Activated CD8-positive, alpha-beta memory T cell treated with anti-CD3 and anti-CD28 coated beads, Interleukin-2, amount 10 ng/mL, durations not matched to agents 7 days and 5 days (primary cell): ENCODE data around the gene FGD5. TPM values are rescaled to one million over a fixed set of nuclear protein-coding genes. Genes with fewer than 3 reads are reported as not detected.

Experiments
- ATAC-seq: fragments of 150-1000 bp; cut with Tn5 transposase; one replicate; pipeline ENCODE4 v1.10.0; 2021; ENCODE audit warnings: moderate library complexity
- CTCF ChIA-PET: fragments of 350-600 bp; sonication (Branson Sonifier 250); formaldehyde crosslinking; loops from one replicate; lab custom pipeline; 2021; ENCODE audit warnings: antibody characterized with exemption; lab: Charles Lee
- DNase-seq: peaks from one replicate; pipeline ENCODE4 v3.0.0-alpha.2; 2020
- H3K27ac Mint-ChIP-seq: one replicate; pipeline ENCODE4 v1.8.0; 2021; ENCODE audit warnings: mild to moderate bottlenecking, mixed read lengths
- H3K27me3 Mint-ChIP-seq: one replicate; pipeline ENCODE4 v1.8.0; 2021; ENCODE audit warnings: mixed read lengths
- H3K36me3 Mint-ChIP-seq: one replicate; pipeline ENCODE4 v1.8.0; 2021; ENCODE audit warnings: mild to moderate bottlenecking, mixed read lengths
- H3K4me1 Mint-ChIP-seq: one replicate; pipeline ENCODE4 v1.8.0; 2021; ENCODE audit warnings: mixed read lengths
- H3K4me3 Mint-ChIP-seq: one replicate; pipeline ENCODE4 v1.8.0; 2021; ENCODE audit warnings: mild to moderate bottlenecking, moderate library complexity, mixed read lengths
- H3K9me3 Mint-ChIP-seq: one replicate; pipeline ENCODE4 v1.8.0; 2022; ENCODE audit warnings: low read depth, mixed read lengths
- total RNA-seq, 2 experiments: library from RNA; stranded (reverse); gene quantifications; one replicate each; pipeline ENCODE4 v1.2.3, GENCODE V29; 2021

FGD5 gene
- total RNA-seq, 2 experiments from 2014 or later: not detected

- H3K36me3 Mint-ChIP-seq: no peaks in the 10 kb centered on the region
- H3K27me3 Mint-ChIP-seq: peaks cover 12% of the 10 kb centered on the region
- CTCF ChIA-PET: no interaction called here
- H3K9me3 Mint-ChIP-seq: no peaks in the 10 kb centered on the region
- DNase-seq (no peak), ATAC-seq (no peak)
- H3K4me3 Mint-ChIP-seq: no peak overlapping the region
- no peak overlapping the region for H3K27ac Mint-ChIP-seq
- no peaks in the 10 kb centered on the region for H3K4me1 Mint-ChIP-seq
These were observed 44.0 kb downstream of the FGD5 start for GRCh38 chr3:14862661-14863230.

DNA sequence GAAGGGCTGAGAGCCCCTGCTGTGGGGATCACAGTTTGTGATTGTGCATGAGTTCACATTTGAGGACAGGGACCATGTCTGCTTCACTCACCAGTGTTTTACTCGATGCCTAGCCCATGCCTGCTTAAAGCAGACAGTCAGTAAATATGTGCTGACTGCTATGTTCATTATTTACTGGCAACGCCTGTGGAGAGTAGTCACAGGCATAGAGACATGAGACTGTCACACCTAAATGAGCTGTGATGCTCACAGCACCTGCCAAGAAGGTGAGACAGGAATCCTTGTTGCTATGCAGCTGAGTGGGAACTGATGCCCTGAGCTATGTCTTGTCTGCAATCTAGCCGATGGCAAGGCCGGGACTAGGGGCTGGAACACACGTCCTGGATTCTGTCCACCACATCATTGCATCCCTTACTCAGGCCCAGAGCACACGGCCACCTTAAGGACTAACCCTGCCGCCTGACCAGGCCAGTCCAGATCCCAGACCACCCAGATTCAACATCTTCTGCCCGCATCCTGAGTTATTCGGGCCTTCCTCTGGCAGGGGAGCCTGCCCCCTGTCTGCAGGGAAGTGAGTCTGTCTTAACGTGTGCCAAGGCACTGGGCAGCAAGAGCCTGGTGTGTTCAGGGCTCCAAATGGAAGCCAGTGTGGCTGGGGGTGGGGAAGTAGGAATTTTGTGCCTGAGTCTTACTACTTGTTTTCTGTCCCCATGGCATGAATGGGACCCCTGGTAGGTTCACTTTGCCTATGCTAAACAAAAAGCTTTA, 44.8 kb downstream of the FGD5 start:
- no peaks in the 10 kb centered on the region for H3K36me3 Mint-ChIP-seq
- no peak overlapping the region for H3K27ac Mint-ChIP-seq
- peaks cover 6% of the 10 kb centered on the region for H3K27me3 Mint-ChIP-seq
- no peaks in the 10 kb centered on the region for H3K9me3 Mint-ChIP-seq
- DNase-seq (no peak), ATAC-seq (no peak)
- no peaks in the 10 kb centered on the region for H3K4me1 Mint-ChIP-seq
- H3K4me3 Mint-ChIP-seq: no peak overlapping the region
- CTCF ChIA-PET: no interaction called here

GRCh38 chr3:14864131-14864530, 45.4 kb downstream of the FGD5 start:
- no peaks in the 10 kb centered on the region for H3K9me3 Mint-ChIP-seq
- CTCF ChIA-PET: no interaction called here
- H3K4me1 Mint-ChIP-seq: no peaks in the 10 kb centered on the region
- DNase-seq: no peak
- no peaks in the 10 kb centered on the region for H3K36me3 Mint-ChIP-seq
- H3K4me3 Mint-ChIP-seq: no peak overlapping the region
- H3K27ac Mint-ChIP-seq: no peak overlapping the region
- peaks cover 6% of the 10 kb centered on the region for H3K27me3 Mint-ChIP-seq
- ATAC-seq: no peak

DNA sequence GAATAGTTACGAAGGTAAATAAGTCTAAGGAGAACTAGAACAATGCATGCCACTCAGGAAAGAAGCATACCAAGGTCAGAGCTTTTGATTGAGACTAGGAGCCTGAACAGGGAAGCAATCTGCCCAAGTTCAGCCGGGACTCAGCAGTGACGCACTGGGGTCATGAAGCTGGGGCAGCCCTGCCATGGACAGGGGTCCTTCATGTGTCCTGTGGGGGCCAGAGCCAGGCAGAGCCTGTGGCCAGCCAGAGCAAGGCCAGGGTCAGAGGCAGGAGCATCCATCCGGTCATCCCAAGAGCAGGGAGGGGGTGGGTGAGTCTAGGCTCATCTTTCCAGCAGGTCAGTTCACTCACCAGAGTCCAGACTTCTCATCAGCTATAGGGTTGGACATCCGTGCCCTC, 47.9 kb downstream of the FGD5 start:
- Mint-ChIP-seq H3K27ac (no peak overlapping the region), H3K36me3 (no peaks in the 10 kb centered on the region), H3K4me3 (no peak overlapping the region), H3K9me3 (no peaks in the 10 kb centered on the region), H3K27me3 (peaks cover 2% of the 10 kb centered on the region), H3K4me1 (no peaks in the 10 kb centered on the region)
- CTCF ChIA-PET: interaction anchor here (0.6 kb wide), 1 partner anchor 60 kb away, joined by 3 read pairs; no protein-coding TSS in a partner anchor
- ATAC-seq: no peak
- DNase-seq: no peak

GRCh38 chr3:14867936-14868570, 49.3 kb downstream of the FGD5 start:
- no peak for ATAC-seq
- no peak overlapping the region for H3K4me3 Mint-ChIP-seq
- H3K27me3 Mint-ChIP-seq: peaks cover 8% of the 10 kb centered on the region
- CTCF ChIA-PET: no interaction called here
- H3K9me3 Mint-ChIP-seq: no peaks in the 10 kb centered on the region
- DNase-seq: no peak
- H3K4me1 Mint-ChIP-seq: no peaks in the 10 kb centered on the region
- H3K36me3 Mint-ChIP-seq: no peaks in the 10 kb centered on the region
- no peak overlapping the region for H3K27ac Mint-ChIP-seq

DNA sequence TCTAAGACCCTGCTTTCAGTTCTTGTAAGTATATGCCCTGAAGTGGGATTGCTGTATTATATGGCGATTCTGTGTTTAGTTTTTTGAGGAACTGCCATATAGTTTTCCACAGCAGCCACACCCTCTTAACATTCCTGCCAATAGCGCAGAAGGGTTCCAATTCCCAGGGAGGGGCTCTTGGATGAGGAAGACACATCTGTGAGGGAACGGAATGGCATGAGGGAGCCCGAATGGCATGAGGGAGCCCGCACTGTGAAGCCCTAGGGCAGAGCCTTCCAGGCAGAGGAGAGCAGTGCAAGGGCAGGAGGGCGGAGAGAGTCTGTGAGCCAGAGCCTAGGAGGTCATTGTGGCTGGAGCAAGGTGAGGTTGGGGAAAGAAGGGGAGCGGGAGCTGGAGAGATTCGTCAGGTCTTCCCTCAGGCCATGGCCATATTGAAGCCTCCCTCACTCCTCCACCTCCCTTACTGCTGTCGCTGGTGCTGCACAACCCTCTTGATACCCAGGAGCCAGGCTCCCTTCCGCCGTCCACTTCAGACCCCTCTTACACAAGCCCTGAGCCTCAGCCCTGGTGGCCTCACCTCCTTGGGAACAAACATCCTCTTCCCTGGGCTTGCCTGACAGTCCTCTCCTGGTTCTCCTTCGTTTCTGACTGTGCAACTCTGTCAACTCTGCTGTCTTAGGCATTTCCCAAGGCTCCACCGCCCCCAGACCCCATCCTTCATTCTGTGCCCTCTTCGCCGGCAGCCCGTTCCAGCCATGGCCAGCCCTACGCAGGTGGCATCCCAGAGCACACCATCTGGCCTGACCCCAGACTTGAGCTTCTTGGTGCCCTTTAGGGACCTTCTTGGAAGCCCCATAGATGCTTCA, 51.4 kb downstream of the FGD5 start:
- peaks cover 10% of the 10 kb centered on the region for H3K27me3 Mint-ChIP-seq
- CTCF ChIA-PET: no interaction called here
- H3K4me1 Mint-ChIP-seq: no peaks in the 10 kb centered on the region
- DNase-seq (no peak), ATAC-seq (no peak)
- H3K27ac Mint-ChIP-seq: no peak overlapping the region
- no peaks in the 10 kb centered on the region for H3K36me3 Mint-ChIP-seq
- no peak overlapping the region for H3K4me3 Mint-ChIP-seq
- H3K9me3 Mint-ChIP-seq: no peaks in the 10 kb centered on the region

DNA sequence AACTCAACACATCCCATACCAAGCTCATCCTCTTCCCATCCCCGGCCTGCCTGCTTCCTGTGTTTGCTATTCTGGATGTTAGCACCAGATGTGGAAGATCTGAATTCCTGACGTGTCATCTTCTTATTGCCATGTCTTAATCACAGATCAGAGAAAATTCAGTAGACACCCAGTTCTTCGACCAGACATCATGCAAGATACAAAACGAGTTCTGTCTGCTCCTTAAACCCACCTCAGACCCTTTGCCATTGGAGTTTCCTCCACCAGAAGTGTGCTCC, 52.0 kb downstream of the FGD5 start:
- CTCF ChIA-PET: no interaction called here
- no peak for DNase-seq
- H3K4me1 Mint-ChIP-seq: no peaks in the 10 kb centered on the region

GRCh38 chr3:14871456-14872200, 52.9 kb downstream of the FGD5 start:
- no peak for DNase-seq
- Mint-ChIP-seq H3K4me3 (no peak overlapping the region), H3K9me3 (no peaks in the 10 kb centered on the region), H3K27ac (no peak overlapping the region), H3K27me3 (peaks cover 10% of the 10 kb centered on the region), H3K36me3 (no peaks in the 10 kb centered on the region), H3K4me1 (no peaks in the 10 kb centered on the region)
- CTCF ChIA-PET: no interaction called here
- no peak for ATAC-seq

More for the DNA sequence above, 52.0 kb downstream of the FGD5 start:
- Mint-ChIP-seq H3K9me3 (no peaks in the 10 kb centered on the region), H3K27me3 (peaks cover 10% of the 10 kb centered on the region), H3K36me3 (no peaks in the 10 kb centered on the region), H3K27ac (no peak overlapping the region), H3K4me3 (no peak overlapping the region)
- no peak for ATAC-seq

GRCh38 chr3:14872706-14873105, 53.9 kb downstream of the FGD5 start:
- no peak overlapping the region for H3K27ac Mint-ChIP-seq
- ATAC-seq (no peak), DNase-seq (no peak)
- CTCF ChIA-PET: no interaction called here
- H3K36me3 Mint-ChIP-seq: no peaks in the 10 kb centered on the region
- H3K4me3 Mint-ChIP-seq: no peak overlapping the region
- no peaks in the 10 kb centered on the region for H3K9me3 Mint-ChIP-seq
- H3K27me3 Mint-ChIP-seq: peaks cover 10% of the 10 kb centered on the region
- no peaks in the 10 kb centered on the region for H3K4me1 Mint-ChIP-seq

GRCh38 chr3:14874784-14875183, 56.0 kb downstream of the FGD5 start:
- H3K36me3 Mint-ChIP-seq: no peaks in the 10 kb centered on the region
- H3K9me3 Mint-ChIP-seq: no peaks in the 10 kb centered on the region
- H3K27me3 Mint-ChIP-seq: peaks cover 10% of the 10 kb centered on the region
- no peak overlapping the region for H3K4me3 Mint-ChIP-seq
- H3K4me1 Mint-ChIP-seq: peaks cover 9% of the 10 kb centered on the region
- no peak overlapping the region for H3K27ac Mint-ChIP-seq
- ATAC-seq (no peak), DNase-seq (no peak)
- CTCF ChIA-PET: no interaction called here

GRCh38 chr3:14875411-14876175, 56.8 kb downstream of the FGD5 start:
- Mint-ChIP-seq H3K27me3 (peaks cover 10% of the 10 kb centered on the region), H3K27ac (no peak overlapping the region), H3K9me3 (no peaks in the 10 kb centered on the region), H3K4me3 (no peak overlapping the region), H3K36me3 (no peaks in the 10 kb centered on the region), H3K4me1 (peaks cover 12% of the 10 kb centered on the region)
- ATAC-seq (no peak), DNase-seq (no peak)
- CTCF ChIA-PET: no interaction called here

- ATAC-seq: no peak
- H3K4me1 Mint-ChIP-seq: peaks cover 21% of the 10 kb centered on the region
- peaks cover 6% of the 10 kb centered on the region for H3K27me3 Mint-ChIP-seq
- H3K9me3 Mint-ChIP-seq: no peaks in the 10 kb centered on the region
- CTCF ChIA-PET: interaction anchor here (0.6 kb wide), 1 partner anchor 242 kb away, joined by 3 read pairs; no protein-coding TSS in a partner anchor
- H3K4me3 Mint-ChIP-seq: no peak overlapping the region
- no peaks in the 10 kb centered on the region for H3K36me3 Mint-ChIP-seq
- no peak overlapping the region for H3K27ac Mint-ChIP-seq
- no peak for DNase-seq
These were observed 58.2 kb downstream of the FGD5 start for GRCh38 chr3:14876921-14877333.
